ENCODE data around the gene GRID2. TPM values are rescaled to one million over a fixed set of nuclear protein-coding genes. Genes with fewer than 3 reads are reported as not detected.

GRID2 gene
- total and polyA plus RNA-seq, 4 donors: under 0.01 to 0.02 TPM; not detected in 2

DNA sequence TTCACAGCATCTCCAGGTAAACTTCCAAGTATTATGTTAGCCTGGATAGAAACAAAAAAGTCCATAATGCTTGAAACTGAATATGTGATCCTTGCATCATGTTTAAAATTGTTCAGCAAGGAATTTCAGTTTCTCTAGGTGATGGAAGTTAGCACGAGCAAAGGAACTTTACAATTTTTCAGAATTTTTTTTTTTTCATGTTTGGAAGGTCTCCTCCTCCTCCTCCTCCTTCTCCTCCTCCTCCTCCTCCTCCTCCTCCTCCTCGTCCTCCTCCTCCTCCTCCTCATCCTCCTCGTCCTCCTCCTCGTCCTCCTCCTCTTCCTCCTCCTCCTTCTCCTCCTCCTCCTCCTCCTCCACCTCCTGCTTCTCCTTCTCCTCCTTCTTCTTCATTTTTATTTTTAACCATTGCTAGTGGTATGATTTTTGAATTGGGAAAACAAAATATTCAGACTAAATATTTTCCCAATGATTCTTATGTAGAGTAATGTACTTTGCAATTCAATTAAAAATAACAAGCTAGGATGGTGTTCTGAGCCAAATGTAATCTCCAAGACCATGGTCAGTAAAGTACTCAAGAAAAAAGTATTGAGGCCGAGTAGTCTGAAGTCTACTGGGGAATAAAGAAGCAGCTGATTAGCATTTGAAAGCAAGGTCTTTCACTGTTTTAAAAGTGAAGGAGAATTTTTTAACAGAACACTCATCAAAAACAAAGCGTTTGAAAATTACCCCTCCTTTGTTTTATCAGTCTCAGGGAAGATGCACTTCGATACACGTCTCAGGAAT is 1103.9 kb downstream of the GRID2 start:
- Histone ChIP-seq H3K9ac (ENCODE audit: low read depth in 1 of 2, low read length in 2 of 2) (no peak overlapping the region), H3K4me3 (ENCODE audit: low read depth in 1 of 3, low read length in 3 of 3) (no peak overlapping the region), H3K9me3 (ENCODE audit: control insufficient read depth in 4 of 4, low read length in 3 of 4) (no peaks in the 10 kb centered on the region), H3K4me1 (ENCODE audit: control insufficient read depth in 4 of 4, insufficient read depth in 4 of 4, low read length in 3 of 4) (no peaks in the 10 kb centered on the region), H3K36me3 (ENCODE audit: control insufficient read depth in 4 of 4, insufficient read depth in 3 of 4, low read depth in 1 of 4, low read length in 3 of 4) (no peaks in the 10 kb centered on the region), H3K27ac (ENCODE audit: low read depth in 1 of 2, low read length in 2 of 2) (no peak overlapping the region), H3K27me3 (ENCODE audit: control insufficient read depth in 4 of 4, insufficient read depth in 4 of 4, low read length in 3 of 4) (no peaks in the 10 kb centered on the region)
- no peak for DNase-seq (ENCODE audit: low spot score)
- TF ChIP-seq ATF3 (IDR thresholded peaks at IDR 0.05) (no peak), TAF1 (conservative IDR thresholded peaks at IDR 0.05) (no peak)
- WGBS: 55% methylated on average over 5 of the region's 8 CpGs

GRCh38 chr4:93409035-93409434 is 1105.3 kb downstream of the GRID2 start:
- H3K9me3 ChIP-seq (ENCODE audit: control insufficient read depth in 4 of 4, low read length in 3 of 4): no peaks in the 10 kb centered on the region
- DNase-seq (ENCODE audit: low spot score): no peak
- H3K4me3 ChIP-seq (ENCODE audit: low read depth in 1 of 3, low read length in 3 of 3): no peak overlapping the region
- H3K36me3 ChIP-seq (ENCODE audit: control insufficient read depth in 4 of 4, insufficient read depth in 3 of 4, low read depth in 1 of 4, low read length in 3 of 4): no peaks in the 10 kb centered on the region
- H3K27ac ChIP-seq (ENCODE audit: low read depth in 1 of 2, low read length in 2 of 2): no peak overlapping the region
- H3K4me1 ChIP-seq (ENCODE audit: control insufficient read depth in 4 of 4, insufficient read depth in 4 of 4, low read length in 3 of 4): no peaks in the 10 kb centered on the region
- no peaks in the 10 kb centered on the region for H3K27me3 ChIP-seq (ENCODE audit: control insufficient read depth in 4 of 4, insufficient read depth in 4 of 4, low read length in 3 of 4)
- TF ChIP-seq FOXA1 (IDR thresholded peaks at IDR 0.05) (no peak), GABPA (IDR thresholded peaks at IDR 0.05 in 1 of 2, conservative IDR thresholded peaks at IDR 0.05 in 1 of 2) (no peak)
- H3K9ac ChIP-seq (ENCODE audit: low read depth in 1 of 2, low read length in 2 of 2): no peak overlapping the region
- 1% methylated on average over 1 of the region's 1 CpG for WGBS

DNA sequence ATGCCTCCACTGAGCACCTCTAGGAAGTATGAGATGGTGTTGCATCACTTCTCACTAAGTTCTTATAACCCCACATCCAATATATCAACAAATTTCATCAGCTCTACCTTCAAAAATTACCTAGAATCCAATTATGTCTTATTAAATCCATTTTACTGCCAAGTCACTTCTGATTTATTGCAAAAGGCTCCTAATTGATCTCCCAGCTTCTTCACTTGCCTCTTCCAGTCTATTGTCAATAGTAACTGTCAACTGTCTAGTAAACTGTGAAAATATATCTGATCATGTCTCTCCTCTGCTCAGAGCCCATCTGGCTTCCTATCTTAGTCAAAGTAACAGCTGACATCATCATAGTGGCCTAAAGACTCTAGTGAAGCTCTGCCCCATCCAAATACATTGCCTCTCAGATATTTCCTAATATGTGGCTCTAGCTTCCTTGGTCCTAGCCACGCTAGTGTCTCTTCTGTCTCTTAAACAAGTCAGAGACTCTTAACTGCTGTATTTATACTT is 1110.3 kb downstream of the GRID2 start:
- no peaks in the 10 kb centered on the region for H3K27me3 ChIP-seq (ENCODE audit: control insufficient read depth in 4 of 4, insufficient read depth in 4 of 4, low read length in 3 of 4)
- H3K4me3 ChIP-seq (ENCODE audit: low read depth in 1 of 3, low read length in 3 of 3): no peak overlapping the region
- no peak for DNase-seq (ENCODE audit: low spot score)
- H3K4me1 ChIP-seq (ENCODE audit: control insufficient read depth in 4 of 4, insufficient read depth in 4 of 4, low read length in 3 of 4): no peaks in the 10 kb centered on the region
- H3K36me3 ChIP-seq (ENCODE audit: control insufficient read depth in 4 of 4, insufficient read depth in 3 of 4, low read depth in 1 of 4, low read length in 3 of 4): no peaks in the 10 kb centered on the region
- TF ChIP-seq, protein P1, sequence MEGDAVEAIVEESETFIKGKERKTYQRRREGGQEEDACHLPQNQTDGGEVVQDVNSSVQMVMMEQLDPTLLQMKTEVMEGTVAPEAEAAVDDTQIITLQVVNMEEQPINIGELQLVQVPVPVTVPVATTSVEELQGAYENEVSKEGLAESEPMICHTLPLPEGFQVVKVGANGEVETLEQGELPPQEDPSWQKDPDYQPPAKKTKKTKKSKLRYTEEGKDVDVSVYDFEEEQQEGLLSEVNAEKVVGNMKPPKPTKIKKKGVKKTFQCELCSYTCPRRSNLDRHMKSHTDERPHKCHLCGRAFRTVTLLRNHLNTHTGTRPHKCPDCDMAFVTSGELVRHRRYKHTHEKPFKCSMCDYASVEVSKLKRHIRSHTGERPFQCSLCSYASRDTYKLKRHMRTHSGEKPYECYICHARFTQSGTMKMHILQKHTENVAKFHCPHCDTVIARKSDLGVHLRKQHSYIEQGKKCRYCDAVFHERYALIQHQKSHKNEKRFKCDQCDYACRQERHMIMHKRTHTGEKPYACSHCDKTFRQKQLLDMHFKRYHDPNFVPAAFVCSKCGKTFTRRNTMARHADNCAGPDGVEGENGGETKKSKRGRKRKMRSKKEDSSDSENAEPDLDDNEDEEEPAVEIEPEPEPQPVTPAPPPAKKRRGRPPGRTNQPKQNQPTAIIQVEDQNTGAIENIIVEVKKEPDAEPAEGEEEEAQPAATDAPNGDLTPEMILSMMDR (IDR thresholded peaks at IDR 0.05; ENCODE audit: low read depth, low read length, missing input control): no peak
- TF ChIP-seq FOXA1 (IDR thresholded peaks at IDR 0.05) (no peak), HNF4G (IDR thresholded peaks at IDR 0.05) (no peak), HNF4A (conservative IDR thresholded peaks at IDR 0.05) (no peak), FOXA2 (IDR thresholded peaks at IDR 0.05) (no peak), YY1 (IDR thresholded peaks at IDR 0.05) (no peak)
- no peaks in the 10 kb centered on the region for H3K9me3 ChIP-seq (ENCODE audit: control insufficient read depth in 4 of 4, low read length in 3 of 4)
- H3K9ac ChIP-seq (ENCODE audit: low read depth in 1 of 2, low read length in 2 of 2): no peak overlapping the region
- no peak overlapping the region for H3K27ac ChIP-seq (ENCODE audit: low read depth in 1 of 2, low read length in 2 of 2)
- WGBS: 69% methylated on average over 1 of the region's 1 CpG

Measured in liver (tissue), 9 donors.